Fibroblast of lung (primary cell): ENCODE results near the gene MRPL37.

ENCODE experiments used
- CTCF ChIP-seq, 2 donors: IDR thresholded peaks in 1 of 2; conservative IDR thresholded peaks in 1 of 2; 1 replicate in 1 of 2; 2 replicates in 1 of 2; pipeline ENCODE4 v1.5.1; 2011 to 2012; ENCODE audit warnings: low read length in 2 of 2, control low read depth in 1 of 2, inconsistent platforms in 1 of 2, low read depth in 1 of 2, mild to moderate bottlenecking in 1 of 2
- EZH2 ChIP-seq: IDR thresholded peaks from 2 replicates; pipeline ENCODE4 v1.5.1; 2012; ENCODE audit warnings: low read length, control low read depth, mild to moderate bottlenecking; ENCODE audit errors: missing control alignments

DNA sequence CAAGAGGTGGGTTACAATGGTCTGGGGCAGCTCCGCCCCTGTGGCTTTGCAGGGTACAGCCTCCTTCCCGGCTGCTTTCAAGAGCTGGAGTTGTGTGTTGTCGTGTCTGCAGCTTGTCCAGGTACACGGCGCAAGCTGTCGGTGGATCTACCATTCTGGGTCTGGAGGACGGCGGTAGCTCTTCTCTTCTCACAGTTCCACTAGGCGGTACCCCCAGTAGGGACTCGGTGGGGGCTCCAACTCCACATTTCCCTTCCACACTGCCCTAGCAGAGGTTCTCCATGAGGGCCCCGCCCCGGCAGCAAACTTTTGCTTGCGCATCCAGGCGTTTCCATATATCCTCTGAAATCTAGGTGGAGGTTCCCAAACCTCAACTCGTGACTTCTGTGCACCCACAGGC lies 34.8 kb upstream of the MRPL37 start:
- TF ChIP-seq CTCF (conservative IDR thresholded peaks at IDR 0.05 in 1 of 2, IDR thresholded peaks at IDR 0.05 in 1 of 2; ENCODE audit: low read depth in 1 of 2, low read length in 2 of 2) (no peak), EZH2 (no peak)
